HL-60/S4 treated with phorbol 12-myristate 13-acetate at 8.2 ng/mL for 4 days and 3 days (cell line): ENCODE results near the gene MYO5A.

Source experiments
- in situ Hi-C: fragments of 300-500 bp; cut with MboI; formaldehyde crosslinking; loops from 2 replicates; pipeline ENCODE4 v1.15.0; 2022; ENCODE audit warnings: low sequenced_read_pairs

The MYO5A gene

GRCh38 chr15:52276256-52276770 is 252.4 kb downstream of the MYO5A start:
- in situ Hi-C loops, result no loop called here

GRCh38 chr15:52263563-52264282 is 265.0 kb downstream of the MYO5A start:
- in situ Hi-C loops, result no loop called here

- in situ Hi-C loops, result no loop called here
Observed at GRCh38 chr15:52262364-52262763, 266.3 kb downstream of the MYO5A start.

- in situ Hi-C loops, result no loop called here
Observed at GRCh38 chr15:52261498-52262242, 267.0 kb downstream of the MYO5A start.

- in situ Hi-C loops, result no loop called here
Observed at GRCh38 chr15:52261026-52261425, 267.7 kb downstream of the MYO5A start.

- in situ Hi-C loops, result no loop called here
Observed at GRCh38 chr15:52259503-52259902, 269.2 kb downstream of the MYO5A start.

- in situ Hi-C loops, result no loop called here
Observed at GRCh38 chr15:52258461-52258860, 270.2 kb downstream of the MYO5A start.

- in situ Hi-C loops, result no loop called here
Observed at GRCh38 chr15:52257734-52258062, 271.0 kb downstream of the MYO5A start.
